GM18873 (cell line): ENCODE results near the gene CREB3.

Experiments used
- ATAC-seq: cut with Tn5 transposase; IDR thresholded peaks from one replicate; pipeline ENCODE4 v1.9.1; 2021; ENCODE audit warnings: mild to moderate bottlenecking, moderate library complexity, moderate number of reproducible peaks; ENCODE audit not compliant: unreplicated experiment, low FRiP score

The CREB3 gene

DNA sequence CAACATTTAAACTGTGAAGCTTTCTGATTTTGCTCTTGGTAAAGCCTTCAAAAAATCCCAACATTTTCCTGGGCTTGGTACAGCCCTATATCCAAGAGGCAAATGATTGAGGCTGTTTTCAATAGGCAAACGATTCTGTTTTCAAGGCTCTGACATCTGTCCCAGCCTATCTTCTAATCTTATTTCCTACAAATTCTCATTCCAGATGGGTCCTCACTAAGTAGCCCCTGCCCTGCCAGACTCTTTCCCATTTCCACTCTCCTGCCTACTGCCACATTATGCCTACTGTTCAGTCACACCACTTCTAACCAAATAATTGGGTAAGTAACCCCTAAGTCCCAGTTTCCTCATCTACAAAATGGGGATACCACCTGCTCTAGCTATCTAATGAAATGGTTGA, 13.1 kb downstream of the CREB3 start:
- ATAC-seq: no peak

GRCh38 chr9:35746583-35746982, 14.1 kb downstream of the CREB3 start:
- ATAC-seq: no peak

DNA sequence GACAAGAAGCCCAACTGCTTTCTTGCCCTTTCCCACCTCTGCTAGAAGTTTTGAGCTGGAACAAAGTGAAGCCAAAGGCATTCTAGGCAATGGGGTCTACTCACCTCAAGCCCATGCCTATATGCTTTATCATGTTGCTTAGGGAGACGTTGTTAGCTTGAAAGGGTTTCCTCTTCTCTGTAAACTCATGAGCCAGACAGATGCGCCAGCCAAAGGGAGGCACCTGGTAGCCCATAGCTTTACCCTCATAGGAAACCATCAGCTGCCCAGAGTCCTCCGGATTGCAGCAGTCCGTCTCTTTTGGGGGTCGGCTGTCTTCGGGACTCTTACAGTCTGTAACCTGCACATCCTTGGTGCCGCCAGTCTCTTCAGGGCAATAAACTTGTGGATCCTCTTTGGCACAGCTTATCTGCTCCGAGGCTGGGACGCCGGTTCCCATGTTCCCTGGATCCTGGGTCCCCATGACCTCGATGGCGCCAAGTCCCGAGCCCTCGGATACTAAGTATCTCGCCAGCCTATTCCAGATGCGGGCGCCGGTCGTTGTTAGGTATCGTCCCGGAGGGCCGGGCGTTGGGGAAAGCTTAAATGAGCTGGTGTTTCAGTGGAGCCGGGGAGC, 15.9 kb downstream of the CREB3 start:
- ATAC-seq: peak; percentile 2

DNA sequence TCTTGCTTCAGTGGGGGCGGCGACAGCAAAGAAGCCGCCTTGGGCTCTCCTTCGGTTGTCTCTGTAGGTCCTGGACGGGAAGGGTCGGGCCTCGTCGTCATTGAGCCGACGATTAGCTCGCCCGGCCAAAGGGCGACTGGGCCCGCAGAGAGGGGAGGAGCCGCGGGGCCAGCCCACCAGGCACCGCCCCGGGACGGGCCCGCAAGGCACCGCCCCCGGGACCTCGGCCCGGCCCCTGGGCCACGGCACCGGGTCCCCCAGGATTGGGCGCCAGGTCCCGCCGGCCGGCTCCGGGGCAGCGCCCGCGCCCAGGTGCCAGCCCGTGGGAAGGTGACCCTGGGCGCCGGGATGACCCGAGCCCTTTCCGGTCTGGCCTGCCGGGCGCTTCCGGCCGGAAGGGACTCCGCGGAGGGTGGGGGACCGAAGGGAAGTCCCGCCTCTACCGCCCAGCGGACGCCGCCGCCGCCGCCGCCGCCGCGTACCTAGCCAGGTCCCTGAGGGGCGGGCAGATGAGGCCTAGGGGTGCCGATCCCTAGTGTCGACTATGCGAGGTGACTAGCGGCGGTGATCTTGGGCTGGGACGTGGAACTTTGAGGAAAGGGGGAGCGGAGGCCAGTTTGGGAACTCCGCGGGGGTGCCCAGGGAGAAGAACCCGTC, 16.5 kb downstream of the CREB3 start, which contains the start of the genes GBA2 and RGP1:
Gene GBA2, minus strand, starts transcription at position 371 of the 657 bp plus-strand sequence. CDS start 524 bp downstream, outside the sequence.
Gene RGP1, plus strand, starts transcription at position 430 of the 657 bp plus-strand sequence. CDS start 469 bp downstream, outside the sequence.
- peak; percentile 54 for ATAC-seq

GRCh38 chr9:35749515-35750255, 17.2 kb downstream of the CREB3 start:
- ATAC-seq: no peak

DNA sequence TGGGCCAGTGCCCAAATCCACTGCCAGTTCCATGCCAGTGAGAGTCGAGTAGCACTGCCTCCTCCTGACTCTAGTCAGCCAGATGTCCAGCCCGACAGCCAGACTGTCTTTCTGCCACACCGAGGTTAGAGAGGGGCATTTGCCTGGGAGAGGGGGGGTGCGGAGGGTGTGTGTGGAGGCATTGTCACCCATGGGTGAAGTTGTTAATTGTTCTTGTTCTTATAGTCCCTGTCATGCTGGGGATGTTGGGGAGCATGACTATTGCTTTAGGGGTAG, 17.7 kb downstream of the CREB3 start:
- ATAC-seq: no peak

DNA sequence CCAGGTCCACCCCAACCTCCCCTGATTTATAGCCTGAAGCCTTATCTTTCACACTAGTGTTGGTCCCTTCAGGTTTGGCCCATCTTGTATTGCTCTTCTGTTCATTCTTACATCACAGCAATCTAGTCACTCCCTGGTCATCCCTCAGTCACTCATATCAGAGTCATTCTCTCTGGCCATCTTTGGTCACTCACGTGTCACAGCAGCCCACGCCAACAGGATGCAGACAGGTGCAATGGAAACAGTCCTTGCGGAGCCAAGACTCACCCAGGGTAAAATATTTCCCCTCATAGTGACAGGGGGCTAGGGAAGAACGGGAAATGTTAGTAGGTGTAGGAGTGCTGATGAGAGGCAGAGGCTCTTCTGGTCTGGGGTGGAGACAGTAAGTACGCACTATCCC, 21.0 kb downstream of the CREB3 start:
- ATAC-seq: no peak

- no peak for ATAC-seq
Observed at GRCh38 chr9:35754264-35754663, 21.8 kb downstream of the CREB3 start, which contains the start of gene MSMP. MSMP (minus strand) TSS chr9:35754276; CDS start chr9:35754129, 147 bp downstream.

GRCh38 chr9:35755071-35755470, 22.6 kb downstream of the CREB3 start:
- no peak for ATAC-seq

- no peak for ATAC-seq
Observed at GRCh38 chr9:35756275-35757225, 24.1 kb downstream of the CREB3 start.

DNA sequence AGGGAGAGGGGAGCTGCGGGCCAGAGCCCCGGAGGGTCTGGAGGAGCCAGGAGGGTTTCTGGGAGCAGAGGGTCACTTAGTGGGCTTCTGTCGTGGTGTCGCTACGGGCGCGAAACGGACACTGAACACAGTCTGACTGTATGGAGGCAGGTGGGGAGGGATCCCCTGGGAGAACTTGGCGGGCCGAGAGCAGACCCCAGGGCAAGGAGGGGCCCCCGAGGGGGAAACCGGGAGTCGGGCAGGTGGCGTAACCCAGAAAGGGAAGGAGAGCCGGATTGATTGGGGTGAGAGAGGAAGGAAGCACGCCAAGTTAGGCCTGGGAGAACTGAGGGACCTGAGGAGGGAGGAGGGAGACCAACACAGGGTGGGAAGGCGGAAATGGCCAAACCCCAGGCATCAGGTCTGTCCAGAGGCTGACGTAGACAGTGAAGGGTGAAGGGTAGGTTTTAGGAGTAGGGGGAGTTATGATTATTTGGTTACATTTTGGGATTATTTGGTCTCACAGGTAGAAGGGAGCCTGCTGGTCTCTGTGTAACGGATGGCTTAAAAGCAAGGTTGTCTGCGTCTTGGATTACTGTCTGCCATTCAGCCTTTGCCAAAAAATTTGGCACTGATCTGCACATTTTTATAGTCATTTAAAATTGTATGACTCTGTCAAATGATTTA, 24.9 kb downstream of the CREB3 start:
- ATAC-seq: no peak

GRCh38 chr9:35757892-35758275, 25.4 kb downstream of the CREB3 start:
- no peak for ATAC-seq

GRCh38 chr9:35758475-35759050, 26.1 kb downstream of the CREB3 start:
- ATAC-seq: no peak

DNA sequence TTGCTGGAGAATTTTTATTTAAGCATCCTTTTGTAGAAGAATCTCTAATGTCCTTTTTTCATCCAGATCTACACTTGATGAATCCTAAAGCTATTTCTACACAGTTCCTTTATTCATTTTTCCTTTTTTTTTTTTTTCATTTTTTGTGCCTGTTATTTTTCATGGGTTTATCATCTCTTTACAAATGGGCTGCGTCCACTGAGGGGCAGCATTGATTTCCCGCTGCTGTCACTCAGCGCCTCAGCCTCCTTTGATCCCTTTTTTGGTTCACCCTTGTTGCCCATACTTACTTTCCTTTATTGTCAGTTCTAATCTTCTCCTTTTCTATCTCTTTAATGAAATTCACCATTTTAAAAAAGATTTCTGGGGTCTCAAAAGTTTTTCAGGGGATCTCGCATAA, 27.3 kb downstream of the CREB3 start:
- no peak for ATAC-seq

DNA sequence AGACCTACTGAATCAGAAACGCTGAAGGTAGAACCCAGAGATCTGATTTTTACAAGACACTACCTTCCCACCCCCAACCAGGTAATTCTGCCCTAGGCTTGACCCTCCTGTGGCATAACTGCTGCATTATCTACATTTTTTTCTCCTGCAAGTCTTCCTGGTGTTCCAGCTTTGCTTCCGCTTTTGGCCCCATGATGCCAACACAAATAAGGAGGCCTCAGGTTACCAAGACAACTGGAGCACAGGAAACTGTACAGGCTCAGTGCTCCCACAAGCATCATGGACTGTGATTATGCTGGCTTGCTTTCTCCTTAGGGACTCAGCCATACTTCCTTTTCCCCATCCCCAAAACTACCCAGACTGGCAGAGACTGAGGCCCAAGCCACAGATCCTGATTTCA, 28.2 kb downstream of the CREB3 start:
- no peak for ATAC-seq

- ATAC-seq: no peak
Observed at GRCh38 chr9:35763181-35763580, 30.7 kb downstream of the CREB3 start.

DNA sequence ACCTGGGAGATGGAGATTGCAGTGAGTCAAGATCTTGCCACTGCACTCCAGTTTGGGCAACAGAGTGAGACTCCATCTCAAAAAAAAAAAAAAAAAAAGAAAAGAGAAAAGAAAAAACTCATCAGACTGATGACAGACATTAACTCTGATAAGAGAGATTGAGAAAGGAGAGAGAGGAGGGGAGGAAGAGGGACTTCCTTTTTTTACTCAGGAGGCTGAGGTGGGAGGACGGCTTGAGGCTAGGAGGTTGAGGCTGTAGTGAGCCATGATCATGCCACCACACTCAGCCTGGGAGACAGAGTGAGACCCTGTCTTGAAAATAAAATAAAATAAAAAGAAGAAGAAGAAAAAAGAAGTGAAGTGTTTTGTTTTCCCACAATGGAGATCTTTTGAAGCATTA, 31.3 kb downstream of the CREB3 start:
- no peak for ATAC-seq

- no peak for ATAC-seq
Observed at GRCh38 chr9:35766997-35767396, 34.5 kb downstream of the CREB3 start.

DNA sequence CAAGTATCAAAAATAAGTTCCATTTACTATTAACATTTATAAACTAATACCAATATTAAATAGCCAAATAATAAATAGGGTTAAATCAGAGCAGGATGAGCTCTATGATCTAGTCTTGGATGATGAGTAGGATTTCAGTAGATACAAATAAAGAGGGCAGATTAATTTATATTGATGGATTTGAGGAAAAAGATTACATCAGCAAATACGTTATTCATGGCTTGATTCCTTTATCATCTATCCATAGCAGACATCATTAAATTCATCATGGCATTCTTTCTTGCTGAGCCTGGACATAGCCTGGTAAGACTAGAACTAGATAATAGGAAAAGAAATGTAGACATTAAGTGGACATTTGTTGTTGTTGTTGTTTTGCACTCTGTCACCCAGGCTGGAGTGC, 35.0 kb downstream of the CREB3 start:
- no peak for ATAC-seq

GRCh38 chr9:35769763-35770162, 37.3 kb downstream of the CREB3 start:
- no peak for ATAC-seq
